Astrocyte (in vitro differentiated cells and primary cell): Measurements from ENCODE around the gene SEL1L2. TPM values are rescaled to one million over a fixed set of nuclear protein-coding genes. Genes with fewer than 3 reads are reported as not detected.
A peak's percentile ranks its signal among the peaks of the same experiment; 100 is the strongest.

Experiments used
- DNase-seq: peaks from one replicate; pipeline ENCODE4 v3.0.0-alpha.2; 2010; ENCODE audit warnings: low read depth
- FAIRE-seq: peaks from 2 replicates; lab custom pipeline; 2011; peaks lifted over from hg19 to GRCh38; lab: Jason Lieb, UNC
- H2AFZ ChIP-seq: 2 replicates; pipeline ENCODE4 v1.6.0; 2012; ENCODE audit warnings: low read depth, low read length, inconsistent platforms
- H3K27ac ChIP-seq: 2 replicates; pipeline ENCODE4 v1.5.1; 2011; ENCODE audit warnings: low read depth, low read length, inconsistent platforms
- H3K27me3 ChIP-seq: 2 replicates; pipeline ENCODE4 v1.6.0; 2011; ENCODE audit warnings: low read length, inconsistent platforms; ENCODE audit not compliant: insufficient read depth
- H3K36me3 ChIP-seq: 2 replicates; pipeline ENCODE4 v1.5.1; 2011; ENCODE audit warnings: low read length, inconsistent platforms; ENCODE audit not compliant: insufficient read depth
- H3K4me1 ChIP-seq: 2 replicates; pipeline ENCODE4 v1.5.1; 2011; ENCODE audit warnings: low read length, inconsistent platforms; ENCODE audit not compliant: insufficient read depth
- H3K4me2 ChIP-seq: 2 replicates; pipeline ENCODE4 v1.6.0; 2012; ENCODE audit warnings: low read length, inconsistent platforms
- H3K4me3 ChIP-seq: 2 replicates; pipeline ENCODE4 v1.5.1; 2011; ENCODE audit warnings: low read depth, mild to moderate bottlenecking, low read length, inconsistent platforms; ENCODE audit not compliant: insufficient read depth
- H3K79me2 ChIP-seq: 2 replicates; pipeline ENCODE4 v1.6.0; 2012; ENCODE audit warnings: mild to moderate bottlenecking, low read length, inconsistent platforms; ENCODE audit not compliant: insufficient read depth
- H3K9ac ChIP-seq: 2 replicates; pipeline ENCODE4 v1.6.0; 2012; ENCODE audit warnings: mild to moderate bottlenecking, low read length, inconsistent platforms
- H3K9me3 ChIP-seq: 2 replicates; pipeline ENCODE4 v1.5.1; 2012; ENCODE audit warnings: low read depth, mild to moderate bottlenecking, low read length, inconsistent platforms; ENCODE audit not compliant: insufficient read depth
- H4K20me1 ChIP-seq: 2 replicates; pipeline ENCODE4 v1.6.0; 2012; ENCODE audit warnings: low read length, inconsistent platforms; ENCODE audit not compliant: insufficient read depth
- H3K27ac Mint-ChIP-seq: one replicate; pipeline ENCODE4 v1.8.0; 2021; ENCODE audit warnings: mild to moderate bottlenecking, mixed read lengths; ENCODE audit not compliant: unreplicated experiment
- H3K27me3 Mint-ChIP-seq: one replicate; pipeline ENCODE4 v1.8.0; 2021; ENCODE audit warnings: low read depth, mixed read lengths; ENCODE audit not compliant: unreplicated experiment
- H3K36me3 Mint-ChIP-seq: one replicate; pipeline ENCODE4 v1.8.0; 2021; ENCODE audit warnings: low read depth, mixed read lengths; ENCODE audit not compliant: unreplicated experiment
- H3K4me1 Mint-ChIP-seq: one replicate; pipeline ENCODE4 v1.8.0; 2021; ENCODE audit warnings: low read depth, mixed read lengths; ENCODE audit not compliant: unreplicated experiment
- H3K4me3 Mint-ChIP-seq: one replicate; pipeline ENCODE4 v1.8.0; 2021; ENCODE audit warnings: mild to moderate bottlenecking, moderate library complexity, mixed read lengths; ENCODE audit not compliant: unreplicated experiment
- H3K9me3 Mint-ChIP-seq: one replicate; pipeline ENCODE4 v1.8.0; 2021; ENCODE audit warnings: mild to moderate bottlenecking, mixed read lengths; ENCODE audit not compliant: unreplicated experiment
- CTCF ChIP-seq: IDR thresholded peaks from 2 replicates; pipeline ENCODE4 v1.5.1; 2011; ENCODE audit warnings: low read depth, mild to moderate bottlenecking, inconsistent platforms, low read length, moderate library complexity; ENCODE audit not compliant: insufficient read depth
- EZH2 ChIP-seq: IDR thresholded peaks from 2 replicates; pipeline ENCODE4 v1.6.1; 2012; ENCODE audit warnings: mild to moderate bottlenecking, low read length, inconsistent platforms; ENCODE audit not compliant: insufficient read depth
- total RNA-seq: library from RNA; stranded (reverse); gene quantifications from 2 replicates; pipeline ENCODE4 v1.2.1, GENCODE V29; 2021

SEL1L2 gene
- total RNA-seq, 1 donor from 2014 or later, result not detected

- Mint-ChIP-seq H3K9me3 (no peaks in the 10 kb centered on the region), H3K27ac (no peak overlapping the region), H3K4me3 (no peak overlapping the region), H3K36me3 (no peaks in the 10 kb centered on the region), H3K27me3 (no peaks in the 10 kb centered on the region), H3K4me1 (peaks cover 23% of the 10 kb centered on the region)
- H3K27ac ChIP-seq, result no peak overlapping the region
- H3K27me3 ChIP-seq, result no peaks in the 10 kb centered on the region
- no peak overlapping the region for H3K4me3 ChIP-seq
- H3K4me2 ChIP-seq, result no peak overlapping the region
- TF ChIP-seq CTCF, result no peak
- TF ChIP-seq EZH2, result no peak
- DNase-seq (peak; percentile 36), FAIRE-seq (no peak)
- H3K9me3 ChIP-seq, result no peaks in the 10 kb centered on the region
- no peaks in the 10 kb centered on the region for H3K36me3 ChIP-seq
- no peaks in the 10 kb centered on the region for H4K20me1 ChIP-seq
- H3K9ac ChIP-seq, result no peak overlapping the region
- H3K4me1 ChIP-seq, result peaks cover 5% of the 10 kb centered on the region
- H2AFZ ChIP-seq, result no peak overlapping the region
- no peaks in the 10 kb centered on the region for H3K79me2 ChIP-seq
Measured at GRCh38 chr20:13868331-13868730, 122.1 kb downstream of the SEL1L2 start.

GRCh38 chr20:13865791-13866351 is 124.5 kb downstream of the SEL1L2 start:
- FAIRE-seq (peak; percentile 75), DNase-seq (peak; percentile 23)
- H3K9me3 Mint-ChIP-seq, result no peaks in the 10 kb centered on the region
- H3K4me3 ChIP-seq, result no peak overlapping the region
- no peaks in the 10 kb centered on the region for H3K36me3 Mint-ChIP-seq
- no peaks in the 10 kb centered on the region for H3K27me3 Mint-ChIP-seq
- H3K4me1 ChIP-seq, result peaks cover 5% of the 10 kb centered on the region
- H3K4me3 Mint-ChIP-seq, result no peak overlapping the region
- H3K79me2 ChIP-seq, result no peaks in the 10 kb centered on the region
- H2AFZ ChIP-seq, result no peak overlapping the region
- H4K20me1 ChIP-seq, result no peaks in the 10 kb centered on the region
- H3K36me3 ChIP-seq, result no peaks in the 10 kb centered on the region
- no peak overlapping the region for H3K27ac ChIP-seq
- peak overlapping the region; percentile 22 for H3K4me2 ChIP-seq
- peaks cover 23% of the 10 kb centered on the region for H3K4me1 Mint-ChIP-seq
- H3K27ac Mint-ChIP-seq, result peak overlapping the region; percentile 67
- TF ChIP-seq EZH2 (no peak), CTCF (no peak)
- no peaks in the 10 kb centered on the region for H3K27me3 ChIP-seq
- no peak overlapping the region for H3K9ac ChIP-seq
- H3K9me3 ChIP-seq, result no peaks in the 10 kb centered on the region

GRCh38 chr20:13865156-13865555 is 125.3 kb downstream of the SEL1L2 start:
- Histone ChIP-seq H2AFZ (no peak overlapping the region), H3K4me3 (no peak overlapping the region), H3K4me2 (no peak overlapping the region), H3K27ac (no peak overlapping the region), H3K9me3 (no peaks in the 10 kb centered on the region), H3K79me2 (no peaks in the 10 kb centered on the region), H4K20me1 (no peaks in the 10 kb centered on the region), H3K4me1 (peaks cover 5% of the 10 kb centered on the region), H3K9ac (no peak overlapping the region), H3K27me3 (no peaks in the 10 kb centered on the region), H3K36me3 (no peaks in the 10 kb centered on the region)
- Mint-ChIP-seq H3K36me3 (no peaks in the 10 kb centered on the region), H3K4me1 (peaks cover 23% of the 10 kb centered on the region), H3K4me3 (no peak overlapping the region), H3K9me3 (no peaks in the 10 kb centered on the region), H3K27me3 (no peaks in the 10 kb centered on the region), H3K27ac (peak overlapping the region; percentile 67)
- TF ChIP-seq CTCF (no peak), EZH2 (no peak)
- peak; percentile 62 for FAIRE-seq
- DNase-seq, result peak; percentile 8
